Fibroblast of lung (primary cell): ENCODE measurements around the gene PFDN1. TPM values are rescaled to one million over a fixed set of nuclear protein-coding genes. Genes with fewer than 3 reads are reported as not detected.

Experiments used
- DNase-seq, 2 donors: peaks; one replicate each; pipeline versions ENCODE4 v3.0.0 to v3.0.0-alpha.2; 2010; ENCODE audit warnings: low read depth in 2 of 2
- H2AFZ ChIP-seq: 2 replicates; pipeline ENCODE4 v1.5.1; 2012; ENCODE audit warnings: low read length, control low read depth, inconsistent platforms
- H3K27ac ChIP-seq: 2 replicates; pipeline ENCODE4 v1.5.1; 2011; ENCODE audit warnings: low read length, control low read depth; ENCODE audit not compliant: insufficient read depth
- H3K27me3 ChIP-seq: 2 replicates; pipeline ENCODE4 v1.5.1; 2011; ENCODE audit warnings: mild to moderate bottlenecking, low read length; ENCODE audit not compliant: control insufficient read depth, insufficient read depth
- H3K36me3 ChIP-seq: 2 replicates; pipeline ENCODE4 v1.5.1; 2011; ENCODE audit warnings: low read length; ENCODE audit not compliant: control insufficient read depth, insufficient read depth
- H3K4me1 ChIP-seq: 2 replicates; pipeline ENCODE4 v1.5.1; 2011; ENCODE audit warnings: low read length; ENCODE audit not compliant: control insufficient read depth, insufficient read depth; ENCODE audit errors: extremely low read depth
- H3K4me2 ChIP-seq: 2 replicates; pipeline ENCODE4 v1.5.1; 2011; ENCODE audit warnings: low read length, control low read depth; ENCODE audit not compliant: insufficient read depth; ENCODE audit errors: extremely low read depth
- H3K4me3 ChIP-seq, 4 experiments: fragments of 200-600 bp in 1 of 4; sonication (generic) in 1 of 4; replicated peaks in 1 of 4; 2 replicates each; pipeline ENCODE4 v1.5.1; 2011 to 2016; ENCODE audit warnings: low read length in 4 of 4, low read depth in 3 of 4, mild to moderate bottlenecking in 3 of 4, control low read depth in 2 of 4, inconsistent platforms in 1 of 4, mixed read lengths in 1 of 4; ENCODE audit not compliant: insufficient read depth in 1 of 4; ENCODE audit errors: control extremely low read depth in 1 of 4
- H3K79me2 ChIP-seq: 2 replicates; pipeline ENCODE4 v1.5.1; 2012; ENCODE audit warnings: mild to moderate bottlenecking, low read length, inconsistent platforms; ENCODE audit not compliant: control insufficient read depth, insufficient read depth
- H3K9ac ChIP-seq: 2 replicates; pipeline ENCODE4 v1.5.1; 2011; ENCODE audit warnings: mild to moderate bottlenecking, low read length, control low read depth; ENCODE audit not compliant: insufficient read depth
- H3K9me3 ChIP-seq: 2 replicates; pipeline ENCODE4 v1.5.1; 2012; ENCODE audit warnings: low read depth, low read length; ENCODE audit not compliant: control insufficient read depth, insufficient read depth
- H4K20me1 ChIP-seq: 2 replicates; pipeline ENCODE4 v1.5.1; 2011; ENCODE audit warnings: low read length; ENCODE audit not compliant: control insufficient read depth, insufficient read depth; ENCODE audit errors: extremely low read depth
- CTCF ChIP-seq, 2 donors: IDR thresholded peaks in 1 of 2; conservative IDR thresholded peaks in 1 of 2; 1 replicate in 1 of 2; 2 replicates in 1 of 2; pipeline ENCODE4 v1.5.1; 2011 to 2012; ENCODE audit warnings: low read length in 2 of 2, control low read depth in 1 of 2, inconsistent platforms in 1 of 2, low read depth in 1 of 2, mild to moderate bottlenecking in 1 of 2
- EZH2 ChIP-seq: IDR thresholded peaks from 2 replicates; pipeline ENCODE4 v1.5.1; 2012; ENCODE audit warnings: low read length, control low read depth, mild to moderate bottlenecking; ENCODE audit errors: missing control alignments
- polyA plus RNA-seq, 2 donors: library from polyadenylated mRNA; depleted of rRNA in 1 of 2; stranded (reverse) in 1 of 2; unstranded in 1 of 2; fragments of >200 nt; gene quantifications; 2 replicates each; pipeline ENCODE4 v1.2.1, GENCODE V29; 2011 to 2012; ENCODE audit warnings: missing spikeins in 1 of 2
- total RNA-seq: library from RNA; depleted of rRNA; stranded (reverse); fragments of >200 nt; gene quantifications from 2 replicates; pipeline ENCODE4 v1.2.1, GENCODE V29; 2014

Gene PFDN1
- total and polyA plus RNA-seq, 2 donors (not counting 1 experiment from before 2014, with no cell fraction given): 35.5 to 140 TPM

GRCh38 chr5:140207250-140207964, 95.5 kb downstream of the PFDN1 start:
- no peaks in the 10 kb centered on the region for H3K4me1 ChIP-seq
- no peak overlapping the region for H3K9ac ChIP-seq
- no peaks in the 10 kb centered on the region for H3K27me3 ChIP-seq
- H4K20me1 ChIP-seq: no peaks in the 10 kb centered on the region
- H3K36me3 ChIP-seq: peaks cover 1% of the 10 kb centered on the region
- no peak overlapping the region for H3K27ac ChIP-seq
- no peaks in the 10 kb centered on the region for H3K9me3 ChIP-seq
- no peak for DNase-seq
- TF ChIP-seq CTCF (conservative IDR thresholded peaks at IDR 0.05 in 1 of 2, IDR thresholded peaks at IDR 0.05 in 1 of 2; ENCODE audit: low read depth in 1 of 2, low read length in 2 of 2): no peak
- TF ChIP-seq EZH2: no peak
- no peak overlapping the region for H3K4me3 ChIP-seq
- H2AFZ ChIP-seq: no peak overlapping the region
- no peaks in the 10 kb centered on the region for H3K79me2 ChIP-seq
- no peak overlapping the region for H3K4me2 ChIP-seq

GRCh38 chr5:140205952-140206351, 96.9 kb downstream of the PFDN1 start:
- no peaks in the 10 kb centered on the region for H3K9me3 ChIP-seq
- no peak overlapping the region for H3K4me2 ChIP-seq
- H3K27ac ChIP-seq: no peak overlapping the region
- no peak for DNase-seq
- no peak for TF ChIP-seq CTCF (conservative IDR thresholded peaks at IDR 0.05 in 1 of 2, IDR thresholded peaks at IDR 0.05 in 1 of 2; ENCODE audit: low read depth in 1 of 2, low read length in 2 of 2)
- TF ChIP-seq EZH2: no peak
- no peaks in the 10 kb centered on the region for H4K20me1 ChIP-seq
- no peak overlapping the region for H3K4me3 ChIP-seq
- no peaks in the 10 kb centered on the region for H3K4me1 ChIP-seq
- no peak overlapping the region for H3K9ac ChIP-seq
- no peaks in the 10 kb centered on the region for H3K27me3 ChIP-seq
- H3K36me3 ChIP-seq: peaks cover 1% of the 10 kb centered on the region
- H2AFZ ChIP-seq: no peak overlapping the region
- no peaks in the 10 kb centered on the region for H3K79me2 ChIP-seq

GRCh38 chr5:140205216-140205615, 97.7 kb downstream of the PFDN1 start:
- Histone ChIP-seq H3K36me3 (peaks cover 1% of the 10 kb centered on the region), H3K9me3 (no peaks in the 10 kb centered on the region), H3K4me2 (no peak overlapping the region), H3K27me3 (no peaks in the 10 kb centered on the region), H3K9ac (no peak overlapping the region), H2AFZ (no peak overlapping the region), H3K79me2 (no peaks in the 10 kb centered on the region), H3K27ac (no peak overlapping the region), H4K20me1 (no peaks in the 10 kb centered on the region), H3K4me1 (no peaks in the 10 kb centered on the region), H3K4me3 (no peak overlapping the region)
- TF ChIP-seq CTCF (conservative IDR thresholded peaks at IDR 0.05 in 1 of 2, IDR thresholded peaks at IDR 0.05 in 1 of 2; ENCODE audit: low read depth in 1 of 2, low read length in 2 of 2): no peak
- DNase-seq: peak in 1 of 2 donors; percentile 41
